RWPE2 (cell line): ENCODE results near the gene DBP.
"Not testable (repeated sequence)": the region's sequence is repeated elsewhere in the genome, so short reads cannot be mapped to it uniquely, and the experiment has no call there.

ENCODE experiments used
- ATAC-seq: fragments of 200-7000 bp; cut with Tn5 transposase; 3 replicates; pipeline ENCODE4 v1.9.1; 2021; ENCODE audit warnings: low read depth
- DNase-seq: peaks from one replicate; pipeline ENCODE4 v3.0.0-alpha.2; 2020; ENCODE audit warnings: low spot score
- H3K27ac ChIP-seq: fragments of 450-650 bp; 2 replicates; pipeline ENCODE4 v1.5.1; 2017; ENCODE audit warnings: mild to moderate bottlenecking; ENCODE audit not compliant: poor library complexity, severe bottlenecking
- H3K27me3 ChIP-seq: fragments of 250-450 bp; sonication (Bioruptor Pico); 2 replicates; pipeline ENCODE4 v1.5.1; 2021; ENCODE audit warnings: mild to moderate bottlenecking, moderate library complexity; ENCODE audit not compliant: insufficient read depth, poor library complexity, severe bottlenecking
- H3K36me3 ChIP-seq: fragments of 250-450 bp; sonication (Bioruptor Pico); 2 replicates; pipeline ENCODE4 v1.5.1; 2020; ENCODE audit warnings: low read depth, mild to moderate bottlenecking, moderate library complexity
- H3K4me1 ChIP-seq: fragments of 250-450 bp; sonication (Bioruptor Pico); 2 replicates; pipeline ENCODE4 v1.5.1; 2021; ENCODE audit warnings: mild to moderate bottlenecking, moderate library complexity; ENCODE audit not compliant: insufficient read depth, poor library complexity, severe bottlenecking
- H3K4me3 ChIP-seq: fragments of 250-450 bp; sonication (Bioruptor Pico); 2 replicates; pipeline ENCODE4 v1.5.1; 2021; ENCODE audit warnings: mild to moderate bottlenecking, moderate library complexity; ENCODE audit not compliant: severe bottlenecking
- H3K9me3 ChIP-seq: fragments of 250-450 bp; sonication (Bioruptor Pico); 2 replicates; pipeline ENCODE4 v1.5.1; 2021; ENCODE audit warnings: mild to moderate bottlenecking, moderate library complexity; ENCODE audit not compliant: severe bottlenecking
- TF ChIP-seq, protein P1 (sequence below): fragments of 450-650 bp; IDR thresholded peaks from one replicate; pipeline ENCODE4 v1.5.1; 2017; ENCODE audit warnings: mild to moderate bottlenecking, moderate library complexity; ENCODE audit not compliant: poor library complexity, severe bottlenecking

Gene DBP

DNA sequence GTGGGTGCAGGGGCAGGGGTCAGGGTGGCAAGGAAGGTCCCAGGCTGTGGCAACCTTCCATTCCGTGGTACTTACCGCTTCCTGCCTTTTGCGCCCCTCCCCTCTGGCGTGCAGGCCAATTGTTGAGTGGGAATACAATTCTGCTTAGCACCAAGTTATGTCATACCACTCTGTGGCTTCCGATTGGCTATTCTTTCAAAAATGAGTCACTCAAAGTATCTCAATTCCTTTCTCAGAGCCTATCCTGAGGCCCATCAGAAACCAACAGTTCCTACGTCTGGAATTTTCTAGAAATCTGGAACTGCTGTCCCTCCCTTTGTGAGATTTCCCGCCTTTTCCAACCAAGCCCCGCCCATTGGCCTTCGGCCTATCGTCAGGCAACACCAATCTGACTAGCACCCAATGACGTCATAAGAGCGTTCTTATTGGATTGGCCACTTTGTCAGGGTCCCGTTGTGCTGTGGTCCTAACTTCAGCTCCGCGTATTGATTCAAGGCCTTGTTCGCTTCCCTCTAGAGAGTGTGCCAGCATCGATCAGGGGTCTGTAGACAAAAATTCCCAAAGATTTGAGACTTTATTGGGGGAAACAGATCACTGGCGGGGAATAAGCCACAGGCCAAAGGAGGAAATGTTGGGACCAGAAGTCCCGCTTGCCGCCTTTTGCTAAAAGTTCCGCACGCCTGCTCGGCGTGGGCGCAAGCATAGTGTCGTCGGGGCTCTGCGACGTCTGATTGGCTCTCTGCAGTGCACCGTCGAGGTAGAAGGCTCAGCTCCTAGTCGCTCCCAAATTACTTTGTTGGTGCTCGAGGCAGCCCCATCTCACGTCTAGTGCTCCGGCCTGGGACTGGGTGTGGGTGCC, 23.9 kb upstream of the DBP start:
- peak; percentile 88 for ATAC-seq
- no peaks in the 10 kb centered on the region for H3K36me3 ChIP-seq
- no peaks in the 10 kb centered on the region for H3K27me3 ChIP-seq
- H3K27ac ChIP-seq: peak overlapping the region; percentile 46
- H3K4me1 ChIP-seq: peaks cover 10% of the 10 kb centered on the region
- no peaks in the 10 kb centered on the region for H3K9me3 ChIP-seq
- H3K4me3 ChIP-seq: no peak overlapping the region
- TF ChIP-seq, protein P1, sequence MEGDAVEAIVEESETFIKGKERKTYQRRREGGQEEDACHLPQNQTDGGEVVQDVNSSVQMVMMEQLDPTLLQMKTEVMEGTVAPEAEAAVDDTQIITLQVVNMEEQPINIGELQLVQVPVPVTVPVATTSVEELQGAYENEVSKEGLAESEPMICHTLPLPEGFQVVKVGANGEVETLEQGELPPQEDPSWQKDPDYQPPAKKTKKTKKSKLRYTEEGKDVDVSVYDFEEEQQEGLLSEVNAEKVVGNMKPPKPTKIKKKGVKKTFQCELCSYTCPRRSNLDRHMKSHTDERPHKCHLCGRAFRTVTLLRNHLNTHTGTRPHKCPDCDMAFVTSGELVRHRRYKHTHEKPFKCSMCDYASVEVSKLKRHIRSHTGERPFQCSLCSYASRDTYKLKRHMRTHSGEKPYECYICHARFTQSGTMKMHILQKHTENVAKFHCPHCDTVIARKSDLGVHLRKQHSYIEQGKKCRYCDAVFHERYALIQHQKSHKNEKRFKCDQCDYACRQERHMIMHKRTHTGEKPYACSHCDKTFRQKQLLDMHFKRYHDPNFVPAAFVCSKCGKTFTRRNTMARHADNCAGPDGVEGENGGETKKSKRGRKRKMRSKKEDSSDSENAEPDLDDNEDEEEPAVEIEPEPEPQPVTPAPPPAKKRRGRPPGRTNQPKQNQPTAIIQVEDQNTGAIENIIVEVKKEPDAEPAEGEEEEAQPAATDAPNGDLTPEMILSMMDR: no peak
- peak; percentile 91 for DNase-seq

DNA sequence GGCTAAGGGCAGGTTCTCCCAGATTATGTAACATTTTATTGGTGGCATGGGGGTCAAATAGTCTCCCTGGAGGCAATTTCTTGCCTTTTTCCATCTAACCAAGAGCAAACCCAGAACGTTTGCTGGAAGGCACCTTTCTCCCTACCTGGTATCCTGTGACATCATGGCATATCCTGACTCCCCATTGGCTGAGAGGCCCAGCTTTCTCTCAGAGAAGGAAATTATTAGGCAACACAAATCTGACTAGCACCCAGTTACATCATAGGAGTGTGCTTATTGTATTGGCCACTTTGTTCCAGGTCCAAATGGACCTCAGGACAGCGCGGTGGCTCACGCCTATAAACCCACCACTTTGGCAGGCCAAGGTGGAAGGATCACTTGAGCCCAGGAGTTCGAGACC, 22.6 kb upstream of the DBP start:
- peaks cover 10% of the 10 kb centered on the region for H3K4me1 ChIP-seq
- H3K27me3 ChIP-seq: no peaks in the 10 kb centered on the region
- no peak overlapping the region for H3K27ac ChIP-seq
- H3K36me3 ChIP-seq: no peaks in the 10 kb centered on the region
- TF ChIP-seq, protein P1: no peak
- no peaks in the 10 kb centered on the region for H3K9me3 ChIP-seq
- DNase-seq (no peak), ATAC-seq (peak; percentile 28; the same call in 1 of the 3 replicates)
- H3K4me3 ChIP-seq: no peak overlapping the region

DNA sequence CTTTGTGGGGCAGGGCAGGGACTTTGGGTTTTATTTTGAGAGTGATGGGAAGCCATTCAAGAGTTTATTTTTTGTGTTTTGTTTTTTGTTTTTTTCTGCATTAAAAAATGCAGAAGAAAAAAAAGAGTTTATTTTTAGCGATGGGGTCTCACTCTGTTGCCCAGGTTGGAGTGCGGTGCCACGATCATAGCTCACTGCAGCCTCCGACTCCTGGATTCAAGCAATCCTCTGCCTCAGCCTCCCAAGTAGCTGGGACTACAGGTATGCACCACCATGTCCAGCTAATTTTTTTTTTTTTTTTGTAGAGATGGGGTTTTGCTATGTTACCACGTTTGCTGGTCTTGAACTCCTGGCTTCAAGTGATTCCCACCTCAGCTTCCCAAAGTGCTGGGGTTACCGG, 21.3 kb upstream of the DBP start:
- Histone ChIP-seq H3K27ac (no peak overlapping the region), H3K36me3 (no peaks in the 10 kb centered on the region), H3K9me3 (no peaks in the 10 kb centered on the region), H3K4me3 (no peak overlapping the region), H3K4me1 (peaks cover 10% of the 10 kb centered on the region), H3K27me3 (no peaks in the 10 kb centered on the region)
- TF ChIP-seq, protein P1: no peak
- DNase-seq (no peak), ATAC-seq (no peak)

DNA sequence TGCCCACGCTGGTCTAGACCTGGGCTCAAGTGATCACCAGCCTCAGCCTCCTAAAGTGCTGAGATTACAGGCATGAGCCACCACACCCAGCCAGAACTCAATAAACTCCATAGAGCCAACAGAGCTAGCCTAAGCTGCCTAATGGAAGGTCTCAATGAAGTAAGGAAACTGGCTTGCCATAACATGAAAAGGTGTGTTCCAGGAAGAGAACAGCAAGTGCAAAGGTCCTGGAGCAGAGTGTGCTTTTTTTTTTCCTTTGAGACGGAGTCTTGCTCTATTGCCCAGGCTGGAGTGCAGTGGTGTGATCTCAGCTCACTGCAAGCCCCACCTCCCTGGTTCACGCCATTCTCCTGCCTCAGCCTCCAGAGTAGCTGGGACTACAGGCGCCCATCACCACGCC, 20.6 kb upstream of the DBP start:
- H3K27me3 ChIP-seq, H3K9me3 ChIP-seq, H3K36me3 ChIP-seq, H3K27ac ChIP-seq, DNase-seq, ATAC-seq, H3K4me3 ChIP-seq: not testable (repeated sequence)
- peaks cover 10% of the 10 kb centered on the region for H3K4me1 ChIP-seq

- peak overlapping the region; percentile 17 for H3K27ac ChIP-seq
- DNase-seq (no peak), ATAC-seq (peak; percentile 66)
- no peaks in the 10 kb centered on the region for H3K27me3 ChIP-seq
- peaks cover 10% of the 10 kb centered on the region for H3K4me1 ChIP-seq
- no peak overlapping the region for H3K4me3 ChIP-seq
- H3K9me3 ChIP-seq: no peaks in the 10 kb centered on the region
- TF ChIP-seq, protein P1: no peak
- H3K36me3 ChIP-seq: no peaks in the 10 kb centered on the region
Observed at GRCh38 chr19:48656840-48657474, 19.8 kb upstream of the DBP start.
